WTC11 (cell line): ENCODE data around the gene GALNT2. TPM values are rescaled to one million over a fixed set of nuclear protein-coding genes. Genes with fewer than 3 reads are reported as not detected.

Source experiments
- ATAC-seq: fragments of 200-7000 bp; cut with Tn5 transposase; 2 replicates; pipeline ENCODE4 v1.10.0; 2021; ENCODE audit warnings: mild to moderate bottlenecking, moderate library complexity
- CTCF ChIA-PET: fragments of 300-600 bp; sonication (Branson Sonifier 250); formaldehyde crosslinking; loops from one replicate; lab custom pipeline; 2021; ENCODE audit warnings: antibody characterized with exemption; lab: Charles Lee
- POLR2A ChIA-PET: fragments of 350-600 bp; sonication (Branson Sonifier 250); formaldehyde crosslinking; loops from one replicate; lab custom pipeline; 2021; ENCODE audit warnings: antibody characterized with exemption; lab: Charles Lee
- DNase-seq: peaks from one replicate; pipeline ENCODE4 v3.0.0; 2021; ENCODE audit warnings: low spot score
- H3K27ac Mint-ChIP-seq: 2 replicates; pipeline ENCODE4 v1.8.0; 2021; ENCODE audit warnings: mixed read lengths
- H3K27me3 Mint-ChIP-seq: 2 replicates; pipeline ENCODE4 v1.8.0; 2021; ENCODE audit warnings: low read depth, mild to moderate bottlenecking, moderate library complexity, mixed read lengths
- H3K36me3 Mint-ChIP-seq: 2 replicates; pipeline ENCODE4 v1.8.0; 2021; ENCODE audit warnings: mixed read lengths
- H3K4me1 Mint-ChIP-seq: 2 replicates; pipeline ENCODE4 v1.8.0; 2022; ENCODE audit warnings: mixed read lengths
- H3K4me3 Mint-ChIP-seq: 2 replicates; pipeline ENCODE4 v1.8.0; 2021; ENCODE audit warnings: mild to moderate bottlenecking, moderate library complexity, mixed read lengths
- H3K9me3 Mint-ChIP-seq: 2 replicates; pipeline ENCODE4 v1.8.0; 2021; ENCODE audit warnings: mixed read lengths
- ESRRA ChIP-seq: sonication (generic); formaldehyde crosslinking; IDR thresholded peaks from 2 replicates; pipeline ENCODE4 v1.8.1; 2022; ENCODE audit warnings: mild to moderate bottlenecking, missing genetic modification reagents, borderline replicate concordance
- FOXJ3 ChIP-seq: sonication (generic); formaldehyde crosslinking; IDR thresholded peaks from 2 replicates; pipeline ENCODE4 v1.9.0; 2021; ENCODE audit warnings: missing genetic modification reagents, mild to moderate bottlenecking, borderline replicate concordance
- GTF2I ChIP-seq: fragments of 250-450 bp; sonication (Bioruptor Pico); conservative IDR thresholded peaks from 2 replicates; pipeline ENCODE4 v1.4.0; 2021; ENCODE audit warnings: mild to moderate bottlenecking
- JUN ChIP-seq: sonication (generic); formaldehyde crosslinking; IDR thresholded peaks from 2 replicates; pipeline ENCODE4 v1.8.0; 2023; ENCODE audit warnings: mild to moderate bottlenecking, missing genetic modification reagents
- NFE2L1 ChIP-seq: sonication (generic); formaldehyde crosslinking; IDR thresholded peaks from 2 replicates; pipeline ENCODE4 v1.8.1; 2023; ENCODE audit warnings: missing genetic modification reagents
- OVOL2 ChIP-seq: fragments of 250-450 bp; sonication (Bioruptor Pico); IDR thresholded peaks from 2 replicates; pipeline ENCODE4 v1.9.0; 2021; ENCODE audit warnings: mild to moderate bottlenecking, borderline replicate concordance
- SOX15 ChIP-seq: fragments of 250-450 bp; sonication (Bioruptor Pico); IDR thresholded peaks from 2 replicates; pipeline ENCODE4 v1.9.0; 2021; ENCODE audit warnings: mild to moderate bottlenecking
- TCF7 ChIP-seq: sonication (generic); formaldehyde crosslinking; IDR thresholded peaks from 2 replicates; pipeline ENCODE4 v1.8.0; 2022; ENCODE audit warnings: mild to moderate bottlenecking, low read depth, missing genetic modification reagents, moderate library complexity
- ZNF121 ChIP-seq: sonication (generic); formaldehyde crosslinking; IDR thresholded peaks from 2 replicates; pipeline ENCODE4 v1.8.0; 2023; ENCODE audit warnings: missing genetic modification reagents
- ZNF138 ChIP-seq: sonication (generic); formaldehyde crosslinking; conservative IDR thresholded peaks from 2 replicates; pipeline ENCODE4 v1.8.1; 2022; ENCODE audit warnings: mild to moderate bottlenecking, moderate library complexity, missing genetic modification reagents
- ZNF232 ChIP-seq: sonication (generic); formaldehyde crosslinking; IDR thresholded peaks from 2 replicates; pipeline ENCODE4 v1.8.0; 2022; ENCODE audit warnings: mild to moderate bottlenecking, missing genetic modification reagents
- ZNF416 ChIP-seq: fragments of 250-450 bp; sonication (Bioruptor Pico); IDR thresholded peaks from 2 replicates; pipeline ENCODE4 v1.9.0; 2021; ENCODE audit warnings: mild to moderate bottlenecking, inconsistent platforms
- ZNF423 ChIP-seq: fragments of 250-450 bp; sonication (Bioruptor Pico); IDR thresholded peaks from 2 replicates; pipeline ENCODE4 v2.1.2; 2022; ENCODE audit warnings: mild to moderate bottlenecking, moderate library complexity
- total RNA-seq: library from RNA; stranded (reverse); gene quantifications from 3 replicates; pipeline ENCODE4 v1.2.3, GENCODE V29; 2021
- TF ChIP-seq, protein P1 (sequence below): sonication (generic); formaldehyde crosslinking; IDR thresholded peaks from 2 replicates; pipeline ENCODE4 v1.8.0; 2022; ENCODE audit warnings: mild to moderate bottlenecking, missing genetic modification reagents
- TF ChIP-seq, protein P2 (sequence below): fragments of 250-450 bp; sonication (Bioruptor Pico); IDR thresholded peaks from 2 replicates; pipeline ENCODE4 v1.9.0; 2021; ENCODE audit warnings: moderate library complexity, mild to moderate bottlenecking, inconsistent platforms, borderline replicate concordance
- TF ChIP-seq, protein P3 (sequence below): sonication (generic); formaldehyde crosslinking; IDR thresholded peaks from 2 replicates; pipeline ENCODE4 v1.8.0; 2022; ENCODE audit warnings: mild to moderate bottlenecking, missing genetic modification reagents
- TF ChIP-seq, protein P4 (sequence below): sonication (generic); formaldehyde crosslinking; IDR thresholded peaks from 2 replicates; pipeline ENCODE4 v1.8.1; 2023; ENCODE audit warnings: mild to moderate bottlenecking, missing genetic modification reagents, moderate library complexity
- TF ChIP-seq, protein P5 (sequence below): fragments of 250-450 bp; sonication (Bioruptor Pico); IDR thresholded peaks from 2 replicates; pipeline ENCODE4 v2.1.2; 2022; ENCODE audit warnings: mild to moderate bottlenecking, moderate library complexity
- TF ChIP-seq, protein P6 (sequence below): sonication (generic); formaldehyde crosslinking; conservative IDR thresholded peaks from 2 replicates; pipeline ENCODE4 v1.8.1; 2023; ENCODE audit warnings: mild to moderate bottlenecking, low read depth, missing genetic modification reagents, moderate library complexity

The GALNT2 gene
- total RNA-seq, 1 experiment from 2014 or later: 74.8 TPM

DNA sequence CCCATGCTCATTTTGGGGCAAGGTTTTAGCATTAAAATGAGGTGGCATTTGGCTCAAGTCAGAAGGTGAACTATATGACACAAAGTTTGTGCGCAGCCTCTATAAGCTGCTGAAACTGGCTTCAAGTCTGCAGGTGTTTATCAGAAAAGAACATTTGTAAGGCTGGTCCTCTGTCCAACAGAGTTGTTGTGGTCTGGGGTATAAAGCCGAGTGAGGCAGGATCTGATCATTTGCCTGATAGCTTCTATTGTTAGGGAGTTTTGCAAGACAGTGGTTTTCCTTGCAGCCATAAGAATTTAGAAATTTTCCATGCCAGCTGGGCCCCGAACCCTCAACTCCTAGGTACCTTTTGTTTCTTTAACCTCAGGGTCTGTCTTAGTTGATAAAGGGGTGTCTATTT is 228.3 kb downstream of the GALNT2 start:
- CTCF ChIA-PET: no interaction called here
- no peak for DNase-seq
- Mint-ChIP-seq H3K27ac (no peak overlapping the region), H3K9me3 (no peaks in the 10 kb centered on the region), H3K4me3 (no peak overlapping the region), H3K4me1 (peaks cover 34% of the 10 kb centered on the region), H3K36me3 (no peaks in the 10 kb centered on the region), H3K27me3 (peaks cover 3% of the 10 kb centered on the region; the same call in 1 of the 2 replicates)
- POLR2A ChIA-PET: no interaction called here
- no peak for ATAC-seq
- TF ChIP-seq, protein P1, sequence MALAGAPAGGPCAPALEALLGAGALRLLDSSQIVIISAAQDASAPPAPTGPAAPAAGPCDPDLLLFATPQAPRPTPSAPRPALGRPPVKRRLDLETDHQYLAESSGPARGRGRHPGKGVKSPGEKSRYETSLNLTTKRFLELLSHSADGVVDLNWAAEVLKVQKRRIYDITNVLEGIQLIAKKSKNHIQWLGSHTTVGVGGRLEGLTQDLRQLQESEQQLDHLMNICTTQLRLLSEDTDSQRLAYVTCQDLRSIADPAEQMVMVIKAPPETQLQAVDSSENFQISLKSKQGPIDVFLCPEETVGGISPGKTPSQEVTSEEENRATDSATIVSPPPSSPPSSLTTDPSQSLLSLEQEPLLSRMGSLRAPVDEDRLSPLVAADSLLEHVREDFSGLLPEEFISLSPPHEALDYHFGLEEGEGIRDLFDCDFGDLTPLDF (CRISPR knock-in tag): no peak
- TF ChIP-seq, protein P2, sequence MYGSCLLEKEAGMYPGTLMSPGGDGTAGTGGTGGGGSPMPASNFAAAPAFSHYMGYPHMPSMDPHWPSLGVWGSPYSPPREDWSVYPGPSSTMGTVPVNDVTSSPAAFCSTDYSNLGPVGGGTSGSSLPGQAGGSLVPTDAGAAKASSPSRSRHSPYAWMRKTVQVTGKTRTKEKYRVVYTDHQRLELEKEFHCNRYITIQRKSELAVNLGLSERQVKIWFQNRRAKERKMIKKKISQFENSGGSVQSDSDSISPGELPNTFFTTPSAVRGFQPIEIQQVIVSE: no peak
- TF ChIP-seq ZNF416 (CRISPR knock-in tag): no peak
- no peak for TF ChIP-seq TCF7 (CRISPR knock-in tag)
- TF ChIP-seq, protein P3, sequence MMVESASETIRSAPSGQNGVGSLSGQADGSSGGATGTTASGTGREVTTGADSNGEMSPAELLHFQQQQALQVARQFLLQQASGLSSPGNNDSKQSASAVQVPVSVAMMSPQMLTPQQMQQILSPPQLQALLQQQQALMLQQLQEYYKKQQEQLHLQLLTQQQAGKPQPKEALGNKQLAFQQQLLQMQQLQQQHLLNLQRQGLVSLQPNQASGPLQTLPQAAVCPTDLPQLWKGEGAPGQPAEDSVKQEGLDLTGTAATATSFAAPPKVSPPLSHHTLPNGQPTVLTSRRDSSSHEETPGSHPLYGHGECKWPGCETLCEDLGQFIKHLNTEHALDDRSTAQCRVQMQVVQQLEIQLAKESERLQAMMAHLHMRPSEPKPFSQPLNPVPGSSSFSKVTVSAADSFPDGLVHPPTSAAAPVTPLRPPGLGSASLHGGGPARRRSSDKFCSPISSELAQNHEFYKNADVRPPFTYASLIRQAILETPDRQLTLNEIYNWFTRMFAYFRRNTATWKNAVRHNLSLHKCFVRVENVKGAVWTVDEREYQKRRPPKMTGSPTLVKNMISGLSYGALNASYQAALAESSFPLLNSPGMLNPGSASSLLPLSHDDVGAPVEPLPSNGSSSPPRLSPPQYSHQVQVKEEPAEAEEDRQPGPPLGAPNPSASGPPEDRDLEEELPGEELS (CRISPR knock-in tag): no peak
- no peak for TF ChIP-seq GTF2I
- TF ChIP-seq ZNF121 (CRISPR knock-in tag): no peak
- TF ChIP-seq FOXJ3 (CRISPR knock-in tag): no peak
- TF ChIP-seq ZNF138 (CRISPR knock-in tag): no peak

DNA sequence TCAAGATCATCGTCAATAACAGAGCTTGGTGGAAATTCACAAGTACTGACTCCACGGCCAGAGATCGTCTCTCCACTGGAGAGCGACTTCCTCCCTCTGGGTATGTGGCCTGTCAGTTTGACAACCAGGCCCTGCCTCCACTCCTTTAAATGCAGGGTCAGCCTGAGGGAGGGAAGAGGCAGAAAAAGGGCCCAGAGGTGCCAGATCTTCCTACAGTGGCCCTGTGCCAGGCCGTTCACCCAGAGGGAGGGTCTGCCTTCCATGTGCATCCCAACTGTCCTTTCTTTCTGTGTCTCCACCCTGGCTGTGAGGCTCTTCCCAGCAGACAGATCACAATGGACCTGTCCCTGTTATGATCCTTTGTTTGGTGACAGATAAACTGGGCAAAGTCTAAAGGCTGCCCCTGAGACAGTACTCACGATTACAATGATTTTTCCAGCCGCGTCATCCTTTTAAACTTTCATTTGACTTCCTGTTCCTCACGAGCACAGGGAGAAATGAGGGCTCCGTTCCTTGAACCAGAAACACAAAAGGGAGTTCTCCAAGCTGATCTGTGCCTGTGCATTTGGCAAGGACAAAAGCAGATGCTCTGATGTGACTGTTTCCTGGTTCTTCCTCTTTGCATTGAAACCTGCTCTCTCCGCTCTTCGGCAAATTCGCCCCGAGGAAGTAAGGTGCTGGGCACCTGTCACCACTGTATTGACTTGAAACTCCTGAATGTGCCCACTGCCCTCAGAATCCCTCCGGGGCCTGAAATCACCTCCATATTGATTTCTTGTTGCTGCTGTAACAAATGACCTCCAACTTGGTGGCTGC is 232.4 kb downstream of the GALNT2 start:
- CTCF ChIA-PET: no interaction called here
- Mint-ChIP-seq H3K4me3 (no peak overlapping the region), H3K27ac (no peak overlapping the region; the same call in 1 of the 2 replicates)

More for the DNA sequence above, 232.4 kb downstream of the GALNT2 start:
- Mint-ChIP-seq H3K27me3 (no peaks in the 10 kb centered on the region), H3K4me1 (peaks cover 11% of the 10 kb centered on the region), H3K9me3 (no peaks in the 10 kb centered on the region), H3K36me3 (no peaks in the 10 kb centered on the region)
- POLR2A ChIA-PET: no interaction called here
- DNase-seq: no peak
- TF ChIP-seq ZNF423 (CRISPR knock-in tag): no peak
- no peak for TF ChIP-seq JUN
- TF ChIP-seq NFE2L1 (CRISPR knock-in tag): no peak
- TF ChIP-seq, protein P4, sequence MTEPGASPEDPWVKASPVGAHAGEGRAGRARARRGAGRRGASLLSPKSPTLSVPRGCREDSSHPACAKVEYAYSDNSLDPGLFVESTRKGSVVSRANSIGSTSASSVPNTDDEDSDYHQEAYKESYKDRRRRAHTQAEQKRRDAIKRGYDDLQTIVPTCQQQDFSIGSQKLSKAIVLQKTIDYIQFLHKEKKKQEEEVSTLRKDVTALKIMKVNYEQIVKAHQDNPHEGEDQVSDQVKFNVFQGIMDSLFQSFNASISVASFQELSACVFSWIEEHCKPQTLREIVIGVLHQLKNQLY: no peak
- TF ChIP-seq OVOL2 (CRISPR knock-in tag): no peak
- no peak for TF ChIP-seq SOX15 (CRISPR knock-in tag)
- no peak for TF ChIP-seq ZNF232 (CRISPR knock-in tag)
- no peak for TF ChIP-seq ESRRA (CRISPR knock-in tag)
- TF ChIP-seq, protein P5, sequence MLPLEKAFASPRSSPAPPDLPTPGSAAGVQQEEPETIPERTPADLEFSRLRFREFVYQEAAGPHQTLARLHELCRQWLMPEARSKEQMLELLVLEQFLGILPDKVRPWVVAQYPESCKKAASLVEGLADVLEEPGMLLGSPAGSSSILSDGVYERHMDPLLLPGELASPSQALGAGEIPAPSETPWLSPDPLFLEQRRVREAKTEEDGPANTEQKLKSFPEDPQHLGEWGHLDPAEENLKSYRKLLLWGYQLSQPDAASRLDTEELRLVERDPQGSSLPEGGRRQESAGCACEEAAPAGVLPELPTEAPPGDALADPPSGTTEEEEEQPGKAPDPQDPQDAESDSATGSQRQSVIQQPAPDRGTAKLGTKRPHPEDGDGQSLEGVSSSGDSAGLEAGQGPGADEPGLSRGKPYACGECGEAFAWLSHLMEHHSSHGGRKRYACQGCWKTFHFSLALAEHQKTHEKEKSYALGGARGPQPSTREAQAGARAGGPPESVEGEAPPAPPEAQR (CRISPR knock-in tag): no peak
- TF ChIP-seq, protein P6, sequence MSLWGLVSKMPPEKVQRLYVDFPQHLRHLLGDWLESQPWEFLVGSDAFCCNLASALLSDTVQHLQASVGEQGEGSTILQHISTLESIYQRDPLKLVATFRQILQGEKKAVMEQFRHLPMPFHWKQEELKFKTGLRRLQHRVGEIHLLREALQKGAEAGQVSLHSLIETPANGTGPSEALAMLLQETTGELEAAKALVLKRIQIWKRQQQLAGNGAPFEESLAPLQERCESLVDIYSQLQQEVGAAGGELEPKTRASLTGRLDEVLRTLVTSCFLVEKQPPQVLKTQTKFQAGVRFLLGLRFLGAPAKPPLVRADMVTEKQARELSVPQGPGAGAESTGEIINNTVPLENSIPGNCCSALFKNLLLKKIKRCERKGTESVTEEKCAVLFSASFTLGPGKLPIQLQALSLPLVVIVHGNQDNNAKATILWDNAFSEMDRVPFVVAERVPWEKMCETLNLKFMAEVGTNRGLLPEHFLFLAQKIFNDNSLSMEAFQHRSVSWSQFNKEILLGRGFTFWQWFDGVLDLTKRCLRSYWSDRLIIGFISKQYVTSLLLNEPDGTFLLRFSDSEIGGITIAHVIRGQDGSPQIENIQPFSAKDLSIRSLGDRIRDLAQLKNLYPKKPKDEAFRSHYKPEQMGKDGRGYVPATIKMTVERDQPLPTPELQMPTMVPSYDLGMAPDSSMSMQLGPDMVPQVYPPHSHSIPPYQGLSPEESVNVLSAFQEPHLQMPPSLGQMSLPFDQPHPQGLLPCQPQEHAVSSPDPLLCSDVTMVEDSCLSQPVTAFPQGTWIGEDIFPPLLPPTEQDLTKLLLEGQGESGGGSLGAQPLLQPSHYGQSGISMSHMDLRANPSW (CRISPR knock-in tag): no peak
- ATAC-seq: no peak
